ENCODE results near the gene PGAP1.

GRCh38 chr2:196967116-196967515 is 40.6 kb upstream of the PGAP1 start:
- no peak for TF ChIP-seq CTCF (IDR thresholded peaks at IDR 0.05; ENCODE audit: insufficient read depth, low read depth, low read length)
- no peak for TF ChIP-seq EZH2 (IDR thresholded peaks at IDR 0.05; ENCODE audit: insufficient read depth, low read length)
